Trophoblast cell (in vitro differentiated cells and primary cell): Measurements from ENCODE around the gene DEDD.

Experiments
- DNase-seq, 2 donors: peaks; one replicate each; pipeline ENCODE4 v3.0.0-alpha.2; 2016
- H2AFZ ChIP-seq: 2 replicates; pipeline ENCODE4 v1.6.1; 2013; ENCODE audit warnings: low read length, moderate library complexity, mild to moderate bottlenecking; ENCODE audit not compliant: insufficient read depth, poor library complexity
- H2AK5ac ChIP-seq: 2 replicates; pipeline ENCODE4 v1.6.1; 2013; ENCODE audit warnings: mild to moderate bottlenecking, low read length
- H2BK120ac ChIP-seq: 2 replicates; pipeline ENCODE4 v1.6.1; 2013; ENCODE audit warnings: low read length, mild to moderate bottlenecking, moderate library complexity; ENCODE audit not compliant: insufficient read depth, poor library complexity
- H2BK12ac ChIP-seq: 2 replicates; pipeline ENCODE4 v1.6.1; 2013; ENCODE audit warnings: mild to moderate bottlenecking, low read length, moderate library complexity
- H2BK5ac ChIP-seq: 2 replicates; pipeline ENCODE4 v1.6.1; 2013; ENCODE audit warnings: low read length, low read depth, moderate library complexity, mild to moderate bottlenecking; ENCODE audit not compliant: poor library complexity
- H3K14ac ChIP-seq: 2 replicates; pipeline ENCODE4 v1.6.1; 2013; ENCODE audit warnings: mild to moderate bottlenecking, low read length
- H3K18ac ChIP-seq: 2 replicates; pipeline ENCODE4 v1.6.1; 2013; ENCODE audit warnings: mild to moderate bottlenecking, low read length
- H3K23ac ChIP-seq: 2 replicates; pipeline ENCODE4 v1.6.1; 2013; ENCODE audit warnings: low read length
- H3K27ac ChIP-seq: 2 replicates; pipeline ENCODE4 v1.5.1; 2013; ENCODE audit warnings: low read depth, mild to moderate bottlenecking, inconsistent platforms, low read length, moderate library complexity
- H3K27me3 ChIP-seq: 2 replicates; pipeline ENCODE4 v1.6.1; 2013; ENCODE audit warnings: inconsistent platforms, mild to moderate bottlenecking, low read length, moderate library complexity; ENCODE audit not compliant: insufficient read depth
- H3K36me3 ChIP-seq, 2 experiments: 1 replicate in 1 of 2; 2 replicates in 1 of 2; pipeline ENCODE4 v1.6.1; 2013; ENCODE audit warnings: low read length in 2 of 2, mild to moderate bottlenecking in 2 of 2, moderate library complexity in 1 of 2; ENCODE audit not compliant: insufficient read depth in 2 of 2, control insufficient read depth in 1 of 2
- H3K4ac ChIP-seq: 2 replicates; pipeline ENCODE4 v1.6.1; 2013; ENCODE audit warnings: low read depth, mild to moderate bottlenecking, low read length, moderate library complexity
- H3K4me1 ChIP-seq, 2 experiments: 1 replicate in 1 of 2; 2 replicates in 1 of 2; pipeline ENCODE4 v1.6.1; 2013; ENCODE audit warnings: low read length in 2 of 2, mild to moderate bottlenecking in 2 of 2, moderate library complexity in 1 of 2; ENCODE audit not compliant: insufficient read depth in 2 of 2, control insufficient read depth in 1 of 2
- H3K4me2 ChIP-seq: 2 replicates; pipeline ENCODE4 v1.6.1; 2013; ENCODE audit warnings: inconsistent platforms, mild to moderate bottlenecking, low read length, moderate library complexity
- H3K4me3 ChIP-seq: 2 replicates; pipeline ENCODE4 v1.5.1; 2013; ENCODE audit warnings: mild to moderate bottlenecking, low read depth, low read length, inconsistent platforms
- H3K79me1 ChIP-seq: one replicate; pipeline ENCODE4 v1.6.1; 2013; ENCODE audit warnings: low read length
- H3K79me2 ChIP-seq: 2 replicates; pipeline ENCODE4 v1.6.1; 2013; ENCODE audit warnings: low read length, mild to moderate bottlenecking; ENCODE audit not compliant: control insufficient read depth, insufficient read depth, poor library complexity
- H3K9ac ChIP-seq: 2 replicates; pipeline ENCODE4 v1.6.1; 2013; ENCODE audit warnings: mild to moderate bottlenecking, low read length
- H3K9me3 ChIP-seq: 2 replicates; pipeline ENCODE4 v1.6.1; 2013; ENCODE audit warnings: low read depth, mild to moderate bottlenecking, control low read depth, inconsistent platforms, low read length; ENCODE audit not compliant: insufficient read depth
- H4K12ac ChIP-seq: 2 replicates; pipeline ENCODE4 v1.6.1; 2013; ENCODE audit warnings: low read depth, mild to moderate bottlenecking, low read length, moderate library complexity
- H4K8ac ChIP-seq: 2 replicates; pipeline ENCODE4 v1.6.1; 2013; ENCODE audit warnings: low read depth, mild to moderate bottlenecking, low read length, moderate library complexity
- H4K91ac ChIP-seq: one replicate; pipeline ENCODE4 v1.6.1; 2013; ENCODE audit warnings: low read depth, mild to moderate bottlenecking, low read length, moderate library complexity
- WGBS: extraction: QIAGEN DNeasy Blood & Tissue Kit; methylation state at CpG from one replicate; pipeline ENCODE4 v1.1.7; 2013; ENCODE audit warnings: missing lambda C conversion rate; ENCODE audit not compliant: insufficient read length, insufficient coverage; ENCODE audit errors: extremely low coverage; 5-methylcytosine and 5-hydroxymethylcytosine counted together

DEDD gene

GRCh38 chr1:161121834-161122233 is 10.6 kb downstream of the DEDD start:
- no peak overlapping the region for H4K12ac ChIP-seq
- H4K8ac ChIP-seq, result no peak overlapping the region
- H4K91ac ChIP-seq, result no peak overlapping the region
- H3K36me3 ChIP-seq, result peaks cover 30 to 47% of the 10 kb centered on the region in 2 experiments
- H3K23ac ChIP-seq, result no peak overlapping the region
- no peak for DNase-seq
- no peak overlapping the region for H3K27ac ChIP-seq
- H3K4ac ChIP-seq, result no peak overlapping the region
- H2BK12ac ChIP-seq, result no peak overlapping the region
- peaks cover 9% of the 10 kb centered on the region for H3K79me2 ChIP-seq
- no peak overlapping the region for H3K14ac ChIP-seq
- no peak overlapping the region for H3K18ac ChIP-seq
- H2AK5ac ChIP-seq, result no peak overlapping the region
- no peak overlapping the region for H2BK120ac ChIP-seq
- peaks cover 5% of the 10 kb centered on the region for H3K79me1 ChIP-seq
- H3K9ac ChIP-seq, result no peak overlapping the region
- WGBS, result no CpG with 5 or more reads among the region's 4 CpGs
- no peaks in the 10 kb centered on the region for H3K27me3 ChIP-seq
- H3K9me3 ChIP-seq, result peaks cover 2% of the 10 kb centered on the region
- peaks cover 9 to 11% of the 10 kb centered on the region in 2 experiments for H3K4me1 ChIP-seq
- no peak overlapping the region for H3K4me3 ChIP-seq
- no peak overlapping the region for H3K4me2 ChIP-seq
- no peak overlapping the region for H2BK5ac ChIP-seq
- H2AFZ ChIP-seq, result no peak overlapping the region

- Histone ChIP-seq H3K4me2 (no peak overlapping the region), H3K4me3 (no peak overlapping the region), H3K79me1 (peaks cover 5% of the 10 kb centered on the region), H2BK12ac (no peak overlapping the region), H3K9ac (no peak overlapping the region), H4K12ac (no peak overlapping the region), H2BK120ac (no peak overlapping the region), H2AFZ (no peak overlapping the region), H4K91ac (no peak overlapping the region), H4K8ac (no peak overlapping the region), H3K9me3 (peaks cover 2% of the 10 kb centered on the region), H3K36me3 (peaks cover 30 to 47% of the 10 kb centered on the region in 2 experiments), H3K27me3 (no peaks in the 10 kb centered on the region), H3K4ac (no peak overlapping the region), H3K14ac (no peak overlapping the region), H2AK5ac (no peak overlapping the region), H3K23ac (no peak overlapping the region), H3K27ac (no peak overlapping the region), H2BK5ac (no peak overlapping the region), H3K79me2 (peaks cover 9% of the 10 kb centered on the region), H3K4me1 (peaks cover 9 to 11% of the 10 kb centered on the region in 2 experiments), H3K18ac (no peak overlapping the region)
- WGBS, result no CpG with 5 or more reads among the region's 3 CpGs
- no peak for DNase-seq
These were observed 11.3 kb downstream of the DEDD start for GRCh38 chr1:161121042-161121650.

- peaks cover 10% of the 10 kb centered on the region for H3K79me2 ChIP-seq
These were observed 13.2 kb downstream of the DEDD start for GRCh38 chr1:161119092-161119903.

GRCh38 chr1:161117759-161118581 is 14.5 kb downstream of the DEDD start, which contains the start of the genes NIT1 and PFDN2:
Gene NIT1 (plus strand): TSS chr1:161118105. CDS start chr1:161118177, 72 bp downstream.
Gene PFDN2 (minus strand): TSS chr1:161118037. CDS start chr1:161118026, 11 bp downstream.
- Histone ChIP-seq H4K8ac (peak within 1 kb of the TSS; percentile 67), H3K27ac (peak within 1 kb of the TSS; percentile 90), H3K9ac (peak within 1 kb of the TSS; percentile 90), H3K14ac (peak within 1 kb of the TSS; percentile 33), H3K4me3 (peak within 1 kb of the TSS; percentile 95), H3K4me1 (peaks cover 9 to 11% of the 10 kb centered on the region in 2 experiments), H3K4ac (peak within 1 kb of the TSS; percentile 32), H3K18ac (peak within 1 kb of the TSS; percentile 8), H3K79me2 (peaks cover 10% of the 10 kb centered on the region), H3K79me1 (peaks cover 5% of the 10 kb centered on the region), H3K23ac (no peak within 1 kb of the TSS), H3K27me3 (no peaks in the 10 kb centered on the region), H2AFZ (peak within 1 kb of the TSS; percentile 61), H2BK5ac (peak within 1 kb of the TSS; percentile 29), H3K36me3 (peaks cover 19 to 27% of the 10 kb centered on the region in 2 experiments), H4K91ac (peak within 1 kb of the TSS; percentile 45), H2BK120ac (peak within 1 kb of the TSS; percentile 5), H2BK12ac (peak within 1 kb of the TSS; percentile 14), H4K12ac (peak within 1 kb of the TSS; percentile 45), H2AK5ac (peak within 1 kb of the TSS; percentile 74), H3K9me3 (peaks cover 2% of the 10 kb centered on the region), H3K4me2 (peak within 1 kb of the TSS; percentile 77)
- no CpG with 5 or more reads among the region's 58 CpGs for WGBS
- peak; percentile 89 to 92 for DNase-seq

More at GRCh38 chr1:161119092-161119903, 13.2 kb downstream of the DEDD start:
- peaks cover 9 to 11% of the 10 kb centered on the region in 2 experiments for H3K4me1 ChIP-seq
- H4K8ac ChIP-seq, result no peak overlapping the region
- no peak overlapping the region for H3K9ac ChIP-seq
- peak overlapping the region; percentile 22 for H4K91ac ChIP-seq
- H2BK5ac ChIP-seq, result peak overlapping the region; percentile 1
- H2AFZ ChIP-seq, result peak overlapping the region; percentile 32
- peak overlapping the region; percentile 28 for H2AK5ac ChIP-seq
- H3K9me3 ChIP-seq, result peaks cover 2% of the 10 kb centered on the region
- no peak overlapping the region for H3K4me3 ChIP-seq
- no peak overlapping the region for H2BK12ac ChIP-seq
- peaks cover 5% of the 10 kb centered on the region for H3K79me1 ChIP-seq
- H3K23ac ChIP-seq, result no peak overlapping the region
- WGBS, result no CpG with 5 or more reads among the region's 10 CpGs
- peak overlapping the region; percentile 26 for H3K27ac ChIP-seq
- no peak overlapping the region for H3K18ac ChIP-seq
- peaks cover 27 to 37% of the 10 kb centered on the region in 2 experiments for H3K36me3 ChIP-seq
- H4K12ac ChIP-seq, result peak overlapping the region; percentile 45
- peak overlapping the region; percentile 33 for H3K14ac ChIP-seq
- H3K4me2 ChIP-seq, result peak overlapping the region; percentile 66
- DNase-seq, result peak; percentile 93
- no peak overlapping the region for H2BK120ac ChIP-seq
- H3K27me3 ChIP-seq, result no peaks in the 10 kb centered on the region
- H3K4ac ChIP-seq, result no peak overlapping the region
